GM19372 (cell line): ENCODE data around the gene SLC35F3.
"Not testable (repeated sequence)": the region's sequence is repeated elsewhere in the genome, so short reads cannot be mapped to it uniquely, and the experiment has no call there.

Experiments
- ATAC-seq: cut with Tn5 transposase; IDR thresholded peaks from one replicate; pipeline ENCODE4 v1.9.1; 2021; ENCODE audit warnings: mild to moderate bottlenecking, low read depth, moderate library complexity; ENCODE audit not compliant: unreplicated experiment

Gene SLC35F3

GRCh38 chr1:234273981-234274380 lies 369.5 kb downstream of the SLC35F3 start:
- no peak for ATAC-seq

GRCh38 chr1:234276151-234276788 lies 371.8 kb downstream of the SLC35F3 start:
- ATAC-seq, result no peak

- no peak for ATAC-seq
Measured at GRCh38 chr1:234277161-234277868, 372.8 kb downstream of the SLC35F3 start.

GRCh38 chr1:234279021-234279420 lies 374.5 kb downstream of the SLC35F3 start:
- no peak for ATAC-seq

- ATAC-seq, result no peak
Measured at GRCh38 chr1:234280500-234280899, 376.0 kb downstream of the SLC35F3 start.

- ATAC-seq, result no peak
Measured at GRCh38 chr1:234281826-234282489, 377.5 kb downstream of the SLC35F3 start.

- no peak for ATAC-seq
Measured at GRCh38 chr1:234286206-234286605, 381.7 kb downstream of the SLC35F3 start.

GRCh38 chr1:234288946-234289345 lies 384.5 kb downstream of the SLC35F3 start:
- ATAC-seq, result no peak

- ATAC-seq, result no peak
Measured at GRCh38 chr1:234289538-234290305, 385.2 kb downstream of the SLC35F3 start.

GRCh38 chr1:234292011-234292410 lies 387.5 kb downstream of the SLC35F3 start:
- no peak for ATAC-seq

GRCh38 chr1:234292548-234292947 lies 388.1 kb downstream of the SLC35F3 start:
- ATAC-seq, result no peak

- ATAC-seq, result no peak
Measured at GRCh38 chr1:234294109-234294817, 389.8 kb downstream of the SLC35F3 start.

GRCh38 chr1:234295068-234295467 lies 390.6 kb downstream of the SLC35F3 start:
- no peak for ATAC-seq

GRCh38 chr1:234295626-234296025 lies 391.1 kb downstream of the SLC35F3 start:
- no peak for ATAC-seq

GRCh38 chr1:234296496-234296895 lies 392.0 kb downstream of the SLC35F3 start:
- no peak for ATAC-seq

- ATAC-seq, result no peak
Measured at GRCh38 chr1:234297668-234298067, 393.2 kb downstream of the SLC35F3 start.

- no peak for ATAC-seq
Measured at GRCh38 chr1:234300096-234300495, 395.6 kb downstream of the SLC35F3 start.

GRCh38 chr1:234301663-234302062 lies 397.2 kb downstream of the SLC35F3 start:
- not testable (repeated sequence) for ATAC-seq

- ATAC-seq, result no peak
Measured at GRCh38 chr1:234302354-234302962, 398.0 kb downstream of the SLC35F3 start.

GRCh38 chr1:234303231-234303630 lies 398.8 kb downstream of the SLC35F3 start:
- ATAC-seq, result no peak
